Duodenal mucosa (tissue), 2 donors: ENCODE measurements around the gene SFTPA1.
"Not testable (repeated sequence)": the region's sequence is repeated elsewhere in the genome, so short reads cannot be mapped to it uniquely, and the experiment has no call there.

Experiments used
- H3K27ac ChIP-seq: one replicate; pipeline ENCODE4 v1.7.0; 2013; ENCODE audit warnings: low read depth, low read length
- H3K27me3 ChIP-seq, 2 donors: one replicate each; pipeline ENCODE4 v1.7.0; 2013; ENCODE audit warnings: low read length in 2 of 2, control low read depth in 1 of 2; ENCODE audit not compliant: insufficient read depth in 2 of 2, control insufficient read depth in 1 of 2
- H3K36me3 ChIP-seq, 2 donors: one replicate each; pipeline ENCODE4 v1.7.0; 2013; ENCODE audit warnings: low read length in 2 of 2, control low read depth in 1 of 2; ENCODE audit not compliant: insufficient read depth in 2 of 2, control insufficient read depth in 1 of 2
- H3K4me1 ChIP-seq, 2 donors: one replicate each; pipeline ENCODE4 v1.7.0; 2013; ENCODE audit warnings: low read length in 2 of 2, control low read depth in 1 of 2; ENCODE audit not compliant: insufficient read depth in 2 of 2, control insufficient read depth in 1 of 2
- H3K4me3 ChIP-seq, 2 donors: one replicate each; pipeline ENCODE4 v1.7.0; 2013; ENCODE audit warnings: low read length in 2 of 2, low read depth in 1 of 2
- H3K9ac ChIP-seq, 2 donors: one replicate each; pipeline ENCODE4 v1.7.0; 2013; ENCODE audit warnings: low read length in 2 of 2, low read depth in 1 of 2
- H3K9me3 ChIP-seq, 2 donors: one replicate each; pipeline ENCODE4 v1.7.0; 2013; ENCODE audit warnings: low read length in 2 of 2, control low read depth in 1 of 2; ENCODE audit not compliant: control insufficient read depth in 1 of 2

Gene SFTPA1

DNA sequence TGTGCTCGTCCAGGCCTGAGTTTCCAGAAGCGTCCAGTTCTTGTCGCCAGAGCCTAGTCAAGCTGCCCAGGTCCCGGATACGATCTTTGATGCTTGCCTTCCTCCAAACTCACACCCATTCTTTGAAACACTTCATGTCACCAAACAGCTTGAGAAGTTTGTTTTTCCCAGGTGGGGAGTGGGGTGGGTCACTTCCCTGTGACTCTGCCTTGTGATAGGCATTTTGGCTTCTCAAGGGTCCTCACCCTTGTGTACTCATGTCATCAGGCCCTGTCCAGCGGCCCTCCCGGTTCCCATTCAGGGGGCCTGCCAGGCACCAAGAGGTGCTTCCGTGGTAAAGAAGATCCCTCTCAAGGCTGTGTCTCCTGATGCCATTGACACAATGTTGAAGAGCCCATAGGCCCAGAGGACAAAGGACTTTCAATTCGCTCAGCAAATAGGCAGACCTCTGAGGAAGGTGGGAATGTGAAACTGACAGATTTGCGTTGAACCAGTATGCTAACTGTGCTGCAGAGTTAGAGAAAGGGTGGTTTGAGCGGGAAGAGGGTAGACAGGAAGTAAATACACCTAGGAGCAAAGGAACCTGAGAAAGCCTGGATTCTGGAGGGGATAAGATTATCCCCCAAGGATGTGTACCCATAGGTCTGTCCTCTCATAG is 24.7 kb upstream of the SFTPA1 start:
- no peak overlapping the region for H3K9ac ChIP-seq
- H3K4me1 ChIP-seq = no peaks in the 10 kb centered on the region
- no peaks in the 10 kb centered on the region for H3K9me3 ChIP-seq
- no peaks in the 10 kb centered on the region for H3K27me3 ChIP-seq
- no peak overlapping the region for H3K27ac ChIP-seq
- H3K36me3 ChIP-seq = no peaks in the 10 kb centered on the region
- H3K4me3 ChIP-seq = no peak overlapping the region

GRCh38 chr10:79586933-79587332 is 23.8 kb upstream of the SFTPA1 start:
- H3K36me3 ChIP-seq = no peaks in the 10 kb centered on the region
- no peaks in the 10 kb centered on the region for H3K4me1 ChIP-seq
- H3K27me3 ChIP-seq = no peaks in the 10 kb centered on the region
- H3K4me3 ChIP-seq = no peak overlapping the region
- H3K9ac ChIP-seq = no peak overlapping the region
- no peaks in the 10 kb centered on the region for H3K9me3 ChIP-seq
- no peak overlapping the region for H3K27ac ChIP-seq

- Histone ChIP-seq H3K4me3 (no peak overlapping the region), H3K27me3 (no peaks in the 10 kb centered on the region), H3K9me3 (no peaks in the 10 kb centered on the region), H3K9ac (no peak overlapping the region), H3K4me1 (no peaks in the 10 kb centered on the region), H3K36me3 (no peaks in the 10 kb centered on the region), H3K27ac (no peak overlapping the region)
These were observed 21.9 kb upstream of the SFTPA1 start for GRCh38 chr10:79588800-79589199.

GRCh38 chr10:79593377-79593776 is 17.4 kb upstream of the SFTPA1 start:
- Histone ChIP-seq H3K36me3 (no peaks in the 10 kb centered on the region), H3K27me3 (no peaks in the 10 kb centered on the region), H3K4me1 (no peaks in the 10 kb centered on the region), H3K9me3 (peaks cover 4 to 7% of the 10 kb centered on the region in 2 donors), H3K4me3 (no peak overlapping the region), H3K27ac (no peak overlapping the region), H3K9ac (no peak overlapping the region)

DNA sequence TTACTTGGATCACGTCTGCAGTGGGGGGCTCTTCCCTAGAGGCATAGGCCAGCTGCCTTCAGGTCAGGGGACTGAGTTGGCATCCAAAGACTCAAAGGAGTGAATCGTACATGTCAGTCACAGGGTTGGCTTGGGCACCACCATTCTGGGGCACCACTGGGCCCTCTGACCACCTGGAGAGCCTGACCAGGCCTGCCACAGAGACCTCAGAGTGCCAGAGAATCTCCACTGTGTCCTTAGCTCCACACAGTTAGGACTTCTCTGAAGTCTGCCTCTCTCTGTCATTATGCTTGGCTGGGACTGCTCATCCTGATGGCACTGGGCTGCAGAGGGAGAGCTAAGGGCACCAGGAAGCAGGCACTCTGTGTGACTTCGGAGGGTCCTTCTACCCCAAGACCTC is 16.2 kb upstream of the SFTPA1 start:
- not testable (repeated sequence) for H3K9ac ChIP-seq, H3K36me3 ChIP-seq, H3K27ac ChIP-seq

GRCh38 chr10:79595510-79595909 is 15.2 kb upstream of the SFTPA1 start:
- Histone ChIP-seq H3K9ac (no peak overlapping the region), H3K4me1 (no peaks in the 10 kb centered on the region), H3K9me3 (peaks cover 4 to 7% of the 10 kb centered on the region in 2 donors), H3K27me3 (no peaks in the 10 kb centered on the region), H3K36me3 (no peaks in the 10 kb centered on the region), H3K4me3 (no peak overlapping the region), H3K27ac (no peak overlapping the region)

More for the DNA sequence above, 16.2 kb upstream of the SFTPA1 start:
- H3K27me3 ChIP-seq, H3K9me3 ChIP-seq, H3K4me3 ChIP-seq, H3K4me1 ChIP-seq: not testable (repeated sequence)

DNA sequence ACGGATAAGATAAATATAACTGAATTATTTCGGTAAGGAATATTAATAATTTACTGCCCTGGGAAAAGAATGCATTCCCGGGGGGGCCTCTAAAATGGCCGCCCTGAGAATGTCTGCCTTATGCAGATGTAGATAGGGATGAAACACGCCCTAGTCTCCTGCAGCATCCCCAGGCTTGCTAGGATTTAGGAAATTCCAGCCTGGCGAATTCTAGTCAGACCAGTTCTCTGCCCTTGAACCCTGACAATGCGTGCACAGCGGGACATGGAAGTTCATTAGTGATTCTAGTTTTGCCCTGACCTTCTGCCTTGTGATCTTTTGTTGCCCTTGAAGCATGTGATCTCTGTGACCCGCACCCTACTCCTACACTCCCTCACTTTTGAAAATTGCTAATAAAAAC is 11.1 kb upstream of the SFTPA1 start:
- not testable (repeated sequence) for H3K36me3 ChIP-seq, H3K27me3 ChIP-seq, H3K9ac ChIP-seq, H3K4me1 ChIP-seq, H3K9me3 ChIP-seq, H3K27ac ChIP-seq, H3K4me3 ChIP-seq

DNA sequence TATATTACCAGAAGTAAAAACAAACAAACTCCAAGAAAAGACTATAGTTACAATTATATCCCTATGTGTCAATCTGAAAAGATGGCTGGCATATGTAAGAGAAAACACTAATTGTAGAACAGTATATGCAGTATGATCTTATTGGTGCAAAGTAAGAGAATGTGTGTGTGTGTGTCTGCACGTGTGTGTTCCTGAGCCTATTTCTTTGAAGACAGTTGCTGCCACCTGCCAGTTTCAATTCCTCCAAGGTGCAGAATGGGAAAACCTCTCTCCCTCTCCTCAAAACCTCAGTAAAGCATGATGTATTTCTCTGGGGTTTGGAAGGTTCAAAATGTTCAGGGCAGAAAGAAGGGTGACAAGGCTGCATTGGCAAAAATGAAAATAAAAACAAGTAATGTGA is 8.8 kb upstream of the SFTPA1 start:
- Histone ChIP-seq H3K27me3 (no peaks in the 10 kb centered on the region), H3K27ac (no peak overlapping the region), H3K4me1 (no peaks in the 10 kb centered on the region), H3K9me3 (peaks cover 4 to 7% of the 10 kb centered on the region in 2 donors), H3K36me3 (no peaks in the 10 kb centered on the region), H3K4me3 (no peak overlapping the region), H3K9ac (no peak overlapping the region)

DNA sequence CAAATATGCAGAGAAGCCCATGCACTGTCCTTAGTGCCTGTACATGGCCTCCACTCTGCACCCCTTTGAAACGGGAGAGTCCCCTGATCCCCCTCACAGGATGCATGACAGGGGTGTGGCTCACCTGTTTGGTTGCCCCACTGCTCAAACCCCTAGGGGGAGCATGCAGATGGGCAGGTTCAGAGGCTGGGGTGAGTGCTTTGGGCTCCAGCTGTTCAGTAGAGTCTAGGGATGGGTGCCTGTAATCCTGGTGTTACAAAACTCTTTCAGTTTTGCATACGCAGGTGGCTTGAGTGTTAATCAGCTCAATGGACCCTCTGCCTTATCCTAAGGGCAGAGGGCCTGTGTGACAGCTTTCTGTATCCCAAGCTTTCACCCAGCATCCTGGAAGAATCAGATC is 7.8 kb upstream of the SFTPA1 start:
- Histone ChIP-seq H3K9ac (no peak overlapping the region), H3K4me3 (no peak overlapping the region), H3K4me1 (no peaks in the 10 kb centered on the region), H3K27ac (no peak overlapping the region), H3K9me3 (peaks cover under 1 to 1% of the 10 kb centered on the region in 2 donors), H3K27me3 (no peaks in the 10 kb centered on the region), H3K36me3 (no peaks in the 10 kb centered on the region)

GRCh38 chr10:79604294-79604693 is 6.4 kb upstream of the SFTPA1 start:
- no peaks in the 10 kb centered on the region for H3K9me3 ChIP-seq
- no peaks in the 10 kb centered on the region for H3K27me3 ChIP-seq
- no peak overlapping the region for H3K27ac ChIP-seq
- H3K4me1 ChIP-seq = no peaks in the 10 kb centered on the region
- H3K36me3 ChIP-seq = no peaks in the 10 kb centered on the region
- no peak overlapping the region for H3K9ac ChIP-seq
- H3K4me3 ChIP-seq = no peak overlapping the region

DNA sequence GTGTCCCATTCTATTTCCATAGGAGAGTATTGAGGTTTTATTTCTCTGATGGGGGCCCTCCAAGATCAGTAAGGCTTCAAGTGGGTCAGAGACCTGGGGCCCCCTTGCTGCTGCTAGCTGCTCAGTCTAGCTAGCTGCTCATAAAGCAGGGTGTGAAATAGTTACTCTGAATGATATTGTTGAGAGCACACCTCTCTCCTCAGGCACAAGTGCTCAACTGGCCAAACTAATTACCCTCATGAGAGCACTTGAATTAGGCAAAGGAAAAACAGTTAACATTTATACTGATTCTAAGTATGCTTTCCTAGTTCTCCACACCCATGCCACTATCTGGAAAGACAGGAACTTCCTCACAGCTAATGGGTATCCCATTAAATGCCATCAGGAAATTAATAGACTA is 5.4 kb upstream of the SFTPA1 start:
- H3K36me3 ChIP-seq = no peaks in the 10 kb centered on the region
- H3K4me3 ChIP-seq = no peak overlapping the region
- no peak overlapping the region for H3K27ac ChIP-seq
- no peaks in the 10 kb centered on the region for H3K9me3 ChIP-seq
- H3K4me1 ChIP-seq = no peaks in the 10 kb centered on the region
- no peaks in the 10 kb centered on the region for H3K27me3 ChIP-seq
- H3K9ac ChIP-seq = no peak overlapping the region
